ENCODE data around the gene GLB1L2.

The GLB1L2 gene

DNA sequence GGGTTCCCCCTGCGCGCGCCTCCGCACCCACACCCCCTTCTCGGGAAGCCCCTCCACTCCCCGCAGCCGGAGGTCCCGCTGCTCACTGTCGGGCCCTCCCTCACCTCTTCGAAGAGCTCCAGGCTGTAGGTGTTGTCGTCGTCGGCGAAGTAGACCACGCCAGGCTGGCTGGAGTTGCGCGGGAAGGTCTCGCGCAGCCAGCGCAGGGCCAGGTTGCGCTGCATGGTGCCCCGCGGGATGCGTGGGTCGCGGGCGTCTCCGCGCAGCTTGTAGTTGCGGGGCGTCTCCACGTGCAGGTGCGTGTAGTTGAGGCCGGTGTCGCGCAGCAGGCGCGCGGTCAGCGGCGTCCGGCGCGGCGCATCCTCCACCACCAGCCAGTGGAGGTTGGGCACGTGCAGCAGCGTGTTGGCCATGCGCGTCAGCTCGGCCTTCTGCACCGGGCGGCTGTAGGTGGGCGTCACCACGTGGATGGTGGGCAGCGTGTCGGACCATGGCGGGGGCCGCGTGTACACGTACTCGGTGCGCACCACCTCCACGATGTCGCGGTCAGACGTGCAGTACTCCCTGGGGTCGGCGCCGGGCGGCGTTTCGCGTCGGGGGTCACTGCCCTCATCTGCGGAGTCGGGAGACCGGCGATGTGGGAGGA, 51.9 kb downstream of the GLB1L2 start:
- no peak overlapping the region for H3K4me3 ChIP-seq (ENCODE audit: low read depth in 1 of 2, low read length in 2 of 2)
- H3K27me3 ChIP-seq (ENCODE audit: control insufficient read depth in 1 of 2, insufficient read depth in 2 of 2, low read length in 2 of 2): peaks cover 0 to 13% of the 10 kb centered on the region in 2 donors
- no peaks in the 10 kb centered on the region for H3K4me1 ChIP-seq (ENCODE audit: insufficient read depth, low read length)
- H3K36me3 ChIP-seq (ENCODE audit: insufficient read depth, low read length): no peaks in the 10 kb centered on the region
- no peak overlapping the region for H3K27ac ChIP-seq (ENCODE audit: low read depth, low read length)
- H3K9me3 ChIP-seq (ENCODE audit: low read length): no peaks in the 10 kb centered on the region
- H3K9ac ChIP-seq (ENCODE audit: low read length): no peak overlapping the region

DNA sequence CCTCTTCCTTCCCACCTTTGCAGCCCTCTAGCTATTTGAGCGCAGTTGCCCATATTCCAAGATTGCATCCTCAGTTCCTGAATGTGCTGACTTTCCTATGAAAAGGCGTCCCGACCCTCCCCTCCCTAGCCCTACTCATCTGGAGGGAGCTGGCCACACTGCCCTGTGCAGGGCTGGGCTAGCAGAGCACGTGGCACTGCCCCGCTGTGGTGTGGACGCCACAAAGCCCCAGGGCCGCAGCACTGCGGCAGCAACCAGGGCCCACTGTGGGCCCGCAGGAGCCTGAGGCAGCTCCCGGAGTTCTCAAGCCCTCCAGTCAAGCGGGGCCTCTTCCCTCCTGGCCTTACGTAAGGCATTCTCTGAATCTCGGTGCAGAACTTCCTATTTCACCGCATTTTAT, 52.6 kb downstream of the GLB1L2 start:
- Histone ChIP-seq H3K4me1 (ENCODE audit: insufficient read depth, low read length) (no peaks in the 10 kb centered on the region), H3K36me3 (ENCODE audit: insufficient read depth, low read length) (no peaks in the 10 kb centered on the region), H3K27ac (ENCODE audit: low read depth, low read length) (no peak overlapping the region), H3K9ac (ENCODE audit: low read length) (no peak overlapping the region), H3K4me3 (ENCODE audit: low read depth in 1 of 2, low read length in 2 of 2) (no peak overlapping the region), H3K9me3 (ENCODE audit: low read length) (no peaks in the 10 kb centered on the region), H3K27me3 (ENCODE audit: control insufficient read depth in 1 of 2, insufficient read depth in 2 of 2, low read length in 2 of 2) (peaks cover 0 to 13% of the 10 kb centered on the region in 2 donors)

DNA sequence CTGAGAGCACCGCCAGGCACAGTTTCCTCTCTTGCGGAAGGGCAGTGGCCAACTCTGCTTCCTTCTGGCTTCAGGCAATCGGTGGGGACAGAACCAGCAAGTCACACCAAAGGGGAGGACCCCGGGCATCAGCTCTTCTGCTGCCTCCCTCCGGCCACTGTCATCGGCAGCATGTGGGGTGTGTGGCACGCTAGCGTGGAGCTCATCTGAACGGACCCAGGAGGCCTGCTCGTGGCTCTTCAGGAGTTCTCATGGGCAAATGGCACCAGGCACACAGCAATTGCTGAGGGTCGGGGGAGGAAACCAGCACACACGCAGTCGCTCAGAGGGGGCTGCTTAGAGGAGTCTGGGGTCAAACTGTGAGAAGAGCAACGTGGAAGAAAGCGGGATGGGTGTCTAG, 53.4 kb downstream of the GLB1L2 start:
- Histone ChIP-seq H3K9ac (ENCODE audit: low read length) (no peak overlapping the region), H3K27ac (ENCODE audit: low read depth, low read length) (no peak overlapping the region), H3K27me3 (ENCODE audit: control insufficient read depth in 1 of 2, insufficient read depth in 2 of 2, low read length in 2 of 2) (peaks cover 0 to 13% of the 10 kb centered on the region in 2 donors), H3K4me3 (ENCODE audit: low read depth in 1 of 2, low read length in 2 of 2) (no peak overlapping the region), H3K9me3 (ENCODE audit: low read length) (no peaks in the 10 kb centered on the region), H3K4me1 (ENCODE audit: insufficient read depth, low read length) (no peaks in the 10 kb centered on the region), H3K36me3 (ENCODE audit: insufficient read depth, low read length) (no peaks in the 10 kb centered on the region)

DNA sequence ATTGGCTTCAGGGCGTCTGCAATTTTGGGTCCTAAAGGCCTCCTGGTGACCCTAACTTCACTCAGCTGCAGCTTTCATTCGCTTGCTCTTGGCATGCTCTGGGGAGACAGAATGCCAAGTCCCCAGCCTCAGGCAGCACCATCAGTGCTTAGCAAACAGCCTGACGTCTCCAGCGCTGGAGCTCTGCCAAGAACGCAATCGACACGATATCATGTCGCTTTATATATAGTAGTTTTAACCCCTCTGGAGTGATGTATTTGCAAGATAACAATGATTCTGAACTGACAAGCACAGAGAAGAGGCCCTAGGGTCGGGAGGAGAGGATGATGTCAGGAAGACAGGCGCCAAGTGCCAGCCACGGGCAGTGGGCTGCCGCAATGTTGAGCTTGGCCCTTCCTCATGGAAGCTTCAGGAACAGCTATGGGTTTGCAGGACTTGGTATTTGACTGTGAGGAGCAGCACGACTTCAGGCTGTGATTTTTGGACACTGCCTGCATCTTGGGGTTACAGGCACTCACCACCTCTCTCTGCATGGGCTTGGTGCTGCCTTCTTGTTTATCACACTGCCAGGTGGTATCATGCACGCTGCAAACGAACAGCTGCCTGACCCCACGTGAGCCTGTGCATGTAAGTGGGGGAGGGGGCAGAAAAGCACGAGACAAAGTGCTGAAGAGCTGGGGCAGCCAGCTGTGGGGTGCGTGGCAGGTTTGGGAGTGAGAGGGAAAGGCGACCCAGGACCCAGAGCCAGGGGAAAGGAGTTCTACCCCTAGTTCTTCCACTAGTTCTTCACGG, 54.2 kb downstream of the GLB1L2 start:
- H3K9me3 ChIP-seq (ENCODE audit: low read length): no peaks in the 10 kb centered on the region
- H3K9ac ChIP-seq (ENCODE audit: low read length): no peak overlapping the region
- no peak overlapping the region for H3K4me3 ChIP-seq (ENCODE audit: low read depth in 1 of 2, low read length in 2 of 2)
- H3K36me3 ChIP-seq (ENCODE audit: insufficient read depth, low read length): no peaks in the 10 kb centered on the region
- H3K4me1 ChIP-seq (ENCODE audit: insufficient read depth, low read length): no peaks in the 10 kb centered on the region
- H3K27me3 ChIP-seq (ENCODE audit: control insufficient read depth in 1 of 2, insufficient read depth in 2 of 2, low read length in 2 of 2): peaks cover 0 to 19% of the 10 kb centered on the region in 2 donors
- no peak overlapping the region for H3K27ac ChIP-seq (ENCODE audit: low read depth, low read length)

DNA sequence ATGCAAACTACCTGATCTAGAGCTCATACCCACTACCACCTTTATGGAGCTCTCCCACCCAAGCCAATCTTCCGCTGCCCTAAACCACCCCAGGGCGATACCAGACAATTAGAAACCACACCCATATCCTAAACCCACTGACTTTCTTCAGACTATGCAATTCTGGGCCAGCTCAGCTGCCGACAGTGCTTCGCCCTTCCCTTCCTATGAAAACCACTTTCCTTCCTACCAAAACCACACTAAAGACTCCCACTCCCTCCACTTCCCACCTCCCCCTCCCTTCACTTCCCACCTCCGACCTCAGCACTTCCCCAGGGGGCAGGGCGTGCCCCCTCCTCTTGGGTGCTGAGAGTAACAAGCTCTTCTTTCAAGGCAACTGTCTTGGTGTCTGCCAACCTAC, 55.2 kb downstream of the GLB1L2 start:
- Histone ChIP-seq H3K4me1 (ENCODE audit: insufficient read depth, low read length) (no peaks in the 10 kb centered on the region), H3K27me3 (ENCODE audit: control insufficient read depth in 1 of 2, insufficient read depth in 2 of 2, low read length in 2 of 2) (peaks cover 0 to 25% of the 10 kb centered on the region in 2 donors), H3K9ac (ENCODE audit: low read length) (no peak overlapping the region), H3K9me3 (ENCODE audit: low read length) (no peaks in the 10 kb centered on the region), H3K27ac (ENCODE audit: low read depth, low read length) (no peak overlapping the region), H3K4me3 (ENCODE audit: low read depth in 1 of 2, low read length in 2 of 2) (no peak overlapping the region), H3K36me3 (ENCODE audit: insufficient read depth, low read length) (no peaks in the 10 kb centered on the region)

DNA sequence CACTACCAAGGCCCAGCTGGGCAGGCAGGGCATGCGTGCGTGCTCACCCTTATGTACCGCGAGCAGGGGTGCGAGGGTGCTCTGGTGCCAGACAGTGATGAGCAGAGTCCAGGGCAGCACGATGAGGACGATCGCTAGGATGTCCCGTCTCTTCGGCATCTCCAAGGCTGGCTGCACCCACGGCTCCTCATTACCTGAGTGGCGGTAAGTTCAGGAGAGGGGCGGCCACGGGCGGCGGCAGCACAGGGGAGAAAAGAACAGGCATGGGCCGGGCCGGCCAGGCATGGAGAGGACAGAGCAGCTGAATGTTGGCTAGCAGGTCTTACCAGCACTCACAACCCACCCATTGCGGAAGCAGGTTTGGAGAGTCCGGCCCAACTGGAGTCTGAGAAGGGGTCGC, 55.7 kb downstream of the GLB1L2 start:
- Histone ChIP-seq H3K4me1 (ENCODE audit: insufficient read depth, low read length) (no peaks in the 10 kb centered on the region), H3K27me3 (ENCODE audit: control insufficient read depth in 1 of 2, insufficient read depth in 2 of 2, low read length in 2 of 2) (peaks cover 0 to 25% of the 10 kb centered on the region in 2 donors), H3K27ac (ENCODE audit: low read depth, low read length) (no peak overlapping the region), H3K9me3 (ENCODE audit: low read length) (no peaks in the 10 kb centered on the region), H3K4me3 (ENCODE audit: low read depth in 1 of 2, low read length in 2 of 2) (no peak overlapping the region), H3K9ac (ENCODE audit: low read length) (no peak overlapping the region), H3K36me3 (ENCODE audit: insufficient read depth, low read length) (no peaks in the 10 kb centered on the region)

DNA sequence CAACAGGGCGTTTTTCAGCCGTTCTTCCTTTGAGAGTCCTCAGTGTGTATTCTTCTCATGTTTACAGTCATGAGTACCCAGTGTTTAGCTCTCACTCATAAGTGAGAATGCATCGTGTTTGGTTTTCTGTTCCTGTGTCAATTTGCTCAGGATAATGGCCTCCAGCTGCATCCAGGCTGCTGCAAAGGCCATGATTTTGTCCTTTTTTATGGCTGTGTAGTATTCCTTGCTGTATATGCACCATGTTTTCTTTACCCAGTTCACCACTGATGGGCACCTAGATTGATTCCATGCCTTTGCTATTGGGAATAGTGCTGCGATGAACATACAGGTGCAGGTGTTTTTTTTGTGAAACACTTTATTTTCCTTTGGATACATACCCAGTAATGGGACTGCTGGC, 56.8 kb downstream of the GLB1L2 start:
- Histone ChIP-seq H3K4me3 (ENCODE audit: low read depth in 1 of 2, low read length in 2 of 2) (no peak overlapping the region), H3K27me3 (ENCODE audit: control insufficient read depth in 1 of 2, insufficient read depth in 2 of 2, low read length in 2 of 2) (peaks cover 0 to 25% of the 10 kb centered on the region in 2 donors), H3K9me3 (ENCODE audit: low read length) (no peaks in the 10 kb centered on the region), H3K9ac (ENCODE audit: low read length) (no peak overlapping the region), H3K4me1 (ENCODE audit: insufficient read depth, low read length) (no peaks in the 10 kb centered on the region), H3K36me3 (ENCODE audit: insufficient read depth, low read length) (no peaks in the 10 kb centered on the region), H3K27ac (ENCODE audit: low read depth, low read length) (no peak overlapping the region)

DNA sequence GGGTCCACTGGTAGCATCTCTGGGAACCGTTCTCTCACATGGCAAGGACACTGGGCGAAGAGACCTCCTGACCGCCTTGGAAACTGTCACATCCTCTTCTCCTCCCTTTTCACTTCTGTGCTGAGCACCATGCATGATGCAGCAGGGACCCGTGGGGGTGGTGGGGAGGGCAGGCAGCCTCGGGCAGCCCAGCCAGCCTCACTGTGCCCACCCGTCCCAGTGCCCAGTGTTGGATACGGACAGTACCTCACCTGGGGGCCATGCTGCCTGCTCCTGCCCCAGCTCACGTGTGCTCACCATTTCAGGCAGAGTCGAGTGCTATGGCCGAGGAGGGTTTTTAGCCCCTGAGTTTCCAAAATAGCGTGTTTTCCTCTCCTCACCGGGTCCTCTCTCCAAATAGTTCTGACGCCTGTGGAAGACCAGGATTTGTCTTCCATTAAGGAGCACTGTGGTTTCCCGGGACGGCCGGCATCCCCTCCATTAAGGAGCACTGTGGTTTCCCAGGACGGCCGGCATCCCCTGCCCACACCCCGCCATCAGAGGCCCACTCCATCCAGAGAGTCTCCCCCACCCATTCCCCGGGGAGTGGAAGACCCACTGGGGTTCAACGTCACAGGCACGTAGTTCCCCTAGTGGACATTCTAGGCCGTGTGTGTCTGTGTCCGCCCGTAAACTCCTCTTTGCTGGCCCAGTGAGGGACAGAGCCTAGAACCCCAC, 57.8 kb downstream of the GLB1L2 start:
- Histone ChIP-seq H3K4me3 (ENCODE audit: low read depth in 1 of 2, low read length in 2 of 2) (no peak overlapping the region), H3K9me3 (ENCODE audit: low read length) (no peaks in the 10 kb centered on the region), H3K27ac (ENCODE audit: low read depth, low read length) (no peak overlapping the region), H3K4me1 (ENCODE audit: insufficient read depth, low read length) (no peaks in the 10 kb centered on the region), H3K9ac (ENCODE audit: low read length) (no peak overlapping the region), H3K27me3 (ENCODE audit: control insufficient read depth in 1 of 2, insufficient read depth in 2 of 2, low read length in 2 of 2) (peaks cover 0 to 25% of the 10 kb centered on the region in 2 donors), H3K36me3 (ENCODE audit: insufficient read depth, low read length) (no peaks in the 10 kb centered on the region)

DNA sequence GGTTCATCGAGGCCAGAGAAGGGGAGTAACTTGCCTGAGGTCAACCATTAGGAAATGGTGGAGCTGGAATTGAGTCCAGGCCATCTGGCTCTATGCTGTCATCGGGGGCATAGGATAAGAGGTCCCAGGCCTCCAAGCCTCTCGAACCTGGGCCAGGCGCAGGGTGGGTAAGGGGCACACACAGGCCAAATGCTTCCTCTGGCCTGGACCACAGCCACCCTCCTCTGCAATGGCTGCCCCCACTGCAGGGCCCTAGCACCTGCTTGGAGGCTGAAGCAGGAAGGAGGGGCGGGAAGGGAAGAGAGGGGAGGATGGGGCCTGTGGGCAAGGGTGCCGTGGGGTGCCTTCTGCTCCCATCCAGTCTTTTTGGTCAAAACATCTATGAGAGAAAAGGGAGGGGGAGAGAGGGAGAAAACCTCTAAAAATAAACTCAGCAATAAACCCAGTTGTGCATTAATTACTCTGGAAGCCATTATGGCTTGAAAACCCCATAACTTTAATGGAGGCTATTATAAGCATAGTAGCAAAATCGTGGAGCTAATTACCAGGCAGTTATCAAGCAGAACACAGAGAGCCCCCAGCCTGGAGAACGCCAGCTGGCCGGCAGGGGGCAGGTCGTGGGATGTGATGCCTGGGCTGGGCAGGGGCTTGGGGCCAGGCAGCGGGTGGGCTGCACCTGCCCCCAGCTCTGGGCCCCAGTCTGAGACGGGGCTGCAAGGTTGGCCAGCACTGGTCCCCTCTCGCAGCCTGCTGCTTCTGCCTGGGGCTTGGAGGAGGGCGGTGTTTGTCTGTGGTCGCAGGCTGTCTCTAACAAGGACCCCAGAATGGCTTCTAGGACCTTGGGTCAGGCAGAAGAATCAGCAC, 59.1 kb downstream of the GLB1L2 start:
- no peak overlapping the region for H3K9ac ChIP-seq (ENCODE audit: low read length)

DNA sequence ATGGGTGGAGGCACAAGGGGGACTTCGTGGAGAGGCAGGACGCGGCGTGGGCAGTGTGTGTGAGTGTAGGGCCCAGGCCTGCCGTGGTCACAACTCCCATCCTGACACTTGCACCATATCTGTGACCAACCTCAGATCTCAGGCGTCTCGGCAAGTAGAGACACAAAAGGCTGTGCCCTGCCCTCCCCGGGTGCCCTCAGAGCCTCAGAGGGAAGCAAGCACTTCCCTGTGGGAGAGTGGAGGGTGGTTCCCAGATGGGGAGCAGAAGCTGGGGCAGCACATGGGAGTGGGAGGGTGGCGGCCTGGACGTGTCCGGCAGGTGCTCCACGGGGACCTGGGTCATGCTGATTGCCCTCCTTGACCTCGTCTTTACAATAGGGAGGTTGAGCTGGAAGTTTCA, 59.9 kb downstream of the GLB1L2 start:
- Histone ChIP-seq H3K9ac (ENCODE audit: low read length) (no peak overlapping the region), H3K27me3 (ENCODE audit: control insufficient read depth in 1 of 2, insufficient read depth in 2 of 2, low read length in 2 of 2) (peaks cover 0 to 17% of the 10 kb centered on the region in 2 donors), H3K4me1 (ENCODE audit: insufficient read depth, low read length) (no peaks in the 10 kb centered on the region), H3K9me3 (ENCODE audit: low read length) (no peaks in the 10 kb centered on the region), H3K27ac (ENCODE audit: low read depth, low read length) (no peak overlapping the region), H3K36me3 (ENCODE audit: insufficient read depth, low read length) (no peaks in the 10 kb centered on the region), H3K4me3 (ENCODE audit: low read depth in 1 of 2, low read length in 2 of 2) (no peak overlapping the region)

More for the DNA sequence above, 59.1 kb downstream of the GLB1L2 start:
- Histone ChIP-seq H3K36me3 (ENCODE audit: insufficient read depth, low read length) (no peaks in the 10 kb centered on the region), H3K4me3 (ENCODE audit: low read depth in 1 of 2, low read length in 2 of 2) (no peak overlapping the region), H3K27me3 (ENCODE audit: control insufficient read depth in 1 of 2, insufficient read depth in 2 of 2, low read length in 2 of 2) (peaks cover 0 to 17% of the 10 kb centered on the region in 2 donors), H3K27ac (ENCODE audit: low read depth, low read length) (no peak overlapping the region), H3K9me3 (ENCODE audit: low read length) (no peaks in the 10 kb centered on the region), H3K4me1 (ENCODE audit: insufficient read depth, low read length) (no peaks in the 10 kb centered on the region)
